Endothelial cell of umbilical vein (primary cell): ENCODE data around the gene MORC2. TPM values are rescaled to one million over a fixed set of nuclear protein-coding genes. Genes with fewer than 3 reads are reported as not detected.

Source experiments
- BruUV-seq: library from RNA; stranded (reverse); fragments of 400-500 nt; replicated peaks from 2 replicates; lab custom pipeline; 2021; lab: Mats Ljungman, UMichigan
- CTCF ChIA-PET: fragments of 300-600, 350-600 bp; sonication (Branson Sonifier 250); formaldehyde crosslinking; loops from one replicate; lab custom pipeline; 2021; ENCODE audit warnings: antibody characterized with exemption, inconsistent platforms; lab: Charles Lee
- POLR2A ChIA-PET: fragments of 300-600, 350-600 bp; sonication (Branson Sonifier 250); formaldehyde crosslinking; loops from one replicate; lab custom pipeline; 2021; ENCODE audit warnings: antibody characterized with exemption, inconsistent platforms; lab: Charles Lee
- DNase-seq: peaks from one replicate; pipeline ENCODE4 v3.0.0-alpha.2; 2011; ENCODE audit warnings: low read depth, low spot score
- FAIRE-seq: peaks from 2 replicates; lab custom pipeline; 2011; peaks lifted over from hg19 to GRCh38; lab: Jason Lieb, UNC
- H2AFZ ChIP-seq: 2 replicates; pipeline ENCODE4 v1.6.0; 2012; ENCODE audit warnings: low read depth, low read length, control low read depth, inconsistent platforms
- H3K27ac ChIP-seq: 2 replicates; pipeline ENCODE4 v1.5.1; 2011; ENCODE audit warnings: low read depth, mild to moderate bottlenecking, control low read depth, low read length, moderate library complexity; ENCODE audit not compliant: insufficient read depth
- H3K27me3 ChIP-seq, 2 experiments: 2 replicates each; pipeline versions ENCODE4 v1.6.0 to v1.6.1; 2011; ENCODE audit warnings: low read length in 2 of 2, mixed read lengths in 1 of 2; ENCODE audit not compliant: control insufficient read depth in 2 of 2, insufficient read depth in 2 of 2
- H3K36me3 ChIP-seq, 2 experiments: 2 replicates in 1 of 2; 3 replicates in 1 of 2; pipeline ENCODE4 v1.5.1; 2011; ENCODE audit warnings: low read length in 2 of 2, mild to moderate bottlenecking in 1 of 2, moderate library complexity in 1 of 2; ENCODE audit not compliant: control insufficient read depth in 2 of 2, insufficient read depth in 2 of 2; ENCODE audit errors: extremely low read depth in 1 of 2
- H3K4me1 ChIP-seq: 3 replicates; pipeline ENCODE4 v1.5.1; 2011; ENCODE audit warnings: mild to moderate bottlenecking, low read length; ENCODE audit not compliant: control insufficient read depth, insufficient read depth; ENCODE audit errors: extremely low read depth
- H3K4me2 ChIP-seq: 2 replicates; pipeline ENCODE4 v1.6.1; 2011; ENCODE audit warnings: low read length, control low read depth, mixed read lengths; ENCODE audit not compliant: insufficient read depth
- H3K4me3 ChIP-seq, 3 experiments: fragments of 200-600 bp in 1 of 3; sonication (generic), shearing (Covaris generic) in 1 of 3; replicated peaks in 1 of 3; 2 replicates each; pipeline ENCODE4 v1.5.1; 2011 to 2016; ENCODE audit warnings: control low read depth in 3 of 3, low read length in 3 of 3, mild to moderate bottlenecking in 2 of 3, inconsistent platforms in 1 of 3, low read depth in 1 of 3, moderate library complexity in 1 of 3; ENCODE audit not compliant: insufficient read depth in 1 of 3
- H3K79me2 ChIP-seq: 2 replicates; pipeline ENCODE4 v1.6.0; 2012; ENCODE audit warnings: low read length, inconsistent platforms; ENCODE audit not compliant: control insufficient read depth, insufficient read depth
- H3K9ac ChIP-seq: replicated peaks from 2 replicates; pipeline ENCODE3; 2011; ENCODE audit warnings: low read length, control low read depth; ENCODE audit not compliant: insufficient read depth; ENCODE audit errors: extremely low read depth
- H3K9me1 ChIP-seq: replicated peaks from 3 replicates; pipeline ENCODE4 v1.6.0; 2011; ENCODE audit warnings: mild to moderate bottlenecking, low read length; ENCODE audit not compliant: control insufficient read depth, insufficient read depth; ENCODE audit errors: extremely low read depth
- H3K9me3 ChIP-seq: replicated peaks from 2 replicates; pipeline ENCODE4 v1.5.1; 2012; ENCODE audit warnings: low read length, inconsistent platforms; ENCODE audit not compliant: control insufficient read depth, insufficient read depth
- H4K20me1 ChIP-seq: replicated peaks from 2 replicates; pipeline ENCODE3; 2011; ENCODE audit warnings: mild to moderate bottlenecking, low read length; ENCODE audit not compliant: control insufficient read depth, insufficient read depth; ENCODE audit errors: extremely low read depth
- EZH2 ChIP-seq: IDR thresholded peaks from 2 replicates; pipeline ENCODE4 v1.6.1; 2012; ENCODE audit warnings: borderline replicate concordance, low read depth, mild to moderate bottlenecking, moderate library complexity, low read length, inconsistent platforms; ENCODE audit not compliant: severe bottlenecking
- FOS ChIP-seq: IDR thresholded peaks from 2 replicates; pipeline ENCODE4 v1.6.1; 2011; ENCODE audit warnings: mild to moderate bottlenecking, low read length, moderate library complexity, borderline replicate concordance; ENCODE audit not compliant: insufficient read depth
- GATA2 ChIP-seq: IDR thresholded peaks from 2 replicates; pipeline ENCODE4 v1.7.0; 2011; ENCODE audit warnings: low read depth, mild to moderate bottlenecking, moderate library complexity, mixed read lengths, low read length; ENCODE audit not compliant: insufficient read length, insufficient read depth
- JUN ChIP-seq: IDR thresholded peaks from 2 replicates; pipeline ENCODE4 v1.6.1; 2011; ENCODE audit warnings: borderline replicate concordance, low read depth; ENCODE audit not compliant: insufficient read length, insufficient read depth
- MYC ChIP-seq: IDR thresholded peaks from one replicate; pipeline ENCODE4 v1.6.1; 2011; ENCODE audit warnings: mild to moderate bottlenecking, low read depth, low read length
- POLR2A ChIP-seq: IDR thresholded peaks from 2 replicates; pipeline ENCODE4 v1.6.1; 2012; ENCODE audit warnings: low read depth, mild to moderate bottlenecking, control low read depth, low read length
- POLR2AphosphoS5 ChIP-seq: IDR thresholded peaks from 2 replicates; pipeline ENCODE4 v1.6.1; 2012; ENCODE audit warnings: low read depth, mild to moderate bottlenecking, control low read depth, low read length, moderate library complexity; ENCODE audit not compliant: insufficient read depth
- dilution Hi-C: fragments of 300-500 bp; cut with MboI; formaldehyde crosslinking; loops from one replicate; pipeline ENCODE4 v1.15.0; 2019; ENCODE audit warnings: low sequenced_read_pairs; ENCODE audit not compliant: extremely low pct_ligation_motif_present
- intact Hi-C: fragments of 100-400 bp; cut with micrococcal nuclease; formaldehyde crosslinking; loops from one replicate; pipeline ENCODE4 v1.10.0; 2022
- polyA plus RNA-seq, 4 experiments: library from polyadenylated mRNA; depleted of rRNA in 3 of 4; stranded (reverse) in 3 of 4; unstranded in 1 of 4; fragments of >200 nt; gene quantifications; 2 replicates each; pipeline versions ENCODE4 v1.2.1 to v1.2.3, GENCODE V29; 2011 to 2012; ENCODE audit warnings: missing spikeins in 1 of 4
- total RNA-seq: library from RNA; stranded (reverse); gene quantifications from 2 replicates; pipeline ENCODE4 v1.2.3, GENCODE V29; 2021
- TF ChIP-seq, protein P1 (sequence below), 2 donors: IDR thresholded peaks; 1 replicate in 1 of 2; 2 replicates in 1 of 2; pipeline ENCODE4 v1.5.1; 2011; ENCODE audit warnings: low read length in 2 of 2, mild to moderate bottlenecking in 2 of 2, moderate library complexity in 2 of 2, control low read depth in 1 of 2, inconsistent platforms in 1 of 2, low read depth in 1 of 2; ENCODE audit not compliant: insufficient read depth in 1 of 2; ENCODE audit errors: extremely low read depth in 1 of 2
- TF ChIP-seq, protein P2 (sequence below): IDR thresholded peaks from 2 replicates; pipeline ENCODE4 v1.6.1; 2011; ENCODE audit not compliant: insufficient read depth, insufficient read length

The MORC2 gene
- total and polyA plus RNA-seq, 2 donors (not counting 3 experiments of a cell fraction or from before 2014, with no cell fraction given), result 11.6 to 34.7 TPM

DNA sequence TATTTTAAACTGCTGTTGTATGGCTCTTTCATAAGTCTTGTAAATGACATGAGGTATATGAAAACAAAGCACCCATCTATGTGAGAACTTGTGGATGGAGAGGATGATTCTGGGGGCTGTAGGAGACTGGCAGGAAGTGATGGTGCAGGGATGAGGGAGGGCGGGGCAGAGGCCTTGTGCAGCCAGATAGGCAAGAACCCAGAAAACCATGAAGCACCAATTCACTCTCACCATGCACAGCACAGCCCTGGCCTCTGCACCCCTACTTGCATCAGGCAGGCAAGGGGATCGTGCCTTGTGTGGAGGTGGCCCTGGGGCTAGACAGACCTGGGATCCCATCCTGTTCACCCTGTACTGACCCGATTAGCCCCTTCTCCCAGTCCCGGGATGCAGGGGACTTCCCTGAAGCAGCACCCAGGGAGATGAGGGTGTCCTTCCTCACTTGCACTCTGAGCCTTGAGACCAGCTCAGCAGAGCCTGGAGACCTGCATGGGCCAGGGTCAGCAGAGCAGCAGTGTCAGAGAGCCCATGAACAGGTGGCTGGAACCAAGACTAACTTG lies 85.5 kb downstream of the MORC2 start:
- TF ChIP-seq EZH2, result no peak
- no peak for TF ChIP-seq POLR2A
- no peak for TF ChIP-seq MYC
- TF ChIP-seq, protein P1, sequence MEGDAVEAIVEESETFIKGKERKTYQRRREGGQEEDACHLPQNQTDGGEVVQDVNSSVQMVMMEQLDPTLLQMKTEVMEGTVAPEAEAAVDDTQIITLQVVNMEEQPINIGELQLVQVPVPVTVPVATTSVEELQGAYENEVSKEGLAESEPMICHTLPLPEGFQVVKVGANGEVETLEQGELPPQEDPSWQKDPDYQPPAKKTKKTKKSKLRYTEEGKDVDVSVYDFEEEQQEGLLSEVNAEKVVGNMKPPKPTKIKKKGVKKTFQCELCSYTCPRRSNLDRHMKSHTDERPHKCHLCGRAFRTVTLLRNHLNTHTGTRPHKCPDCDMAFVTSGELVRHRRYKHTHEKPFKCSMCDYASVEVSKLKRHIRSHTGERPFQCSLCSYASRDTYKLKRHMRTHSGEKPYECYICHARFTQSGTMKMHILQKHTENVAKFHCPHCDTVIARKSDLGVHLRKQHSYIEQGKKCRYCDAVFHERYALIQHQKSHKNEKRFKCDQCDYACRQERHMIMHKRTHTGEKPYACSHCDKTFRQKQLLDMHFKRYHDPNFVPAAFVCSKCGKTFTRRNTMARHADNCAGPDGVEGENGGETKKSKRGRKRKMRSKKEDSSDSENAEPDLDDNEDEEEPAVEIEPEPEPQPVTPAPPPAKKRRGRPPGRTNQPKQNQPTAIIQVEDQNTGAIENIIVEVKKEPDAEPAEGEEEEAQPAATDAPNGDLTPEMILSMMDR (IDR thresholded peaks at IDR 0.05; ENCODE audit: extremely low read depth in 1 of 2, insufficient read depth in 1 of 2, low read depth in 1 of 2, low read length in 2 of 2), result no peak
- no peak for TF ChIP-seq GATA2
- H3K4me1 ChIP-seq, result no peaks in the 10 kb centered on the region
- H3K9ac ChIP-seq, result no peak overlapping the region
- H2AFZ ChIP-seq, result no peak overlapping the region
- intact Hi-C loops (no loop called here), dilution Hi-C loops (no loop called here)
- FAIRE-seq, result no peak
- ChIA-PET CTCF (no interaction called here), POLR2A (no interaction called here)
- H3K27me3 ChIP-seq, result no peaks in the 10 kb centered on the region
- H4K20me1 ChIP-seq, result no peaks in the 10 kb centered on the region
- H3K4me3 ChIP-seq, result no peak overlapping the region
- no peaks in the 10 kb centered on the region for H3K36me3 ChIP-seq
- H3K9me1 ChIP-seq, result no peaks in the 10 kb centered on the region
- H3K9me3 ChIP-seq, result no peaks in the 10 kb centered on the region
- no TSS peak for BruUV-seq
- no peak for DNase-seq
- H3K4me2 ChIP-seq, result no peak overlapping the region
- no peaks in the 10 kb centered on the region for H3K79me2 ChIP-seq
- H3K27ac ChIP-seq, result no peak overlapping the region

DNA sequence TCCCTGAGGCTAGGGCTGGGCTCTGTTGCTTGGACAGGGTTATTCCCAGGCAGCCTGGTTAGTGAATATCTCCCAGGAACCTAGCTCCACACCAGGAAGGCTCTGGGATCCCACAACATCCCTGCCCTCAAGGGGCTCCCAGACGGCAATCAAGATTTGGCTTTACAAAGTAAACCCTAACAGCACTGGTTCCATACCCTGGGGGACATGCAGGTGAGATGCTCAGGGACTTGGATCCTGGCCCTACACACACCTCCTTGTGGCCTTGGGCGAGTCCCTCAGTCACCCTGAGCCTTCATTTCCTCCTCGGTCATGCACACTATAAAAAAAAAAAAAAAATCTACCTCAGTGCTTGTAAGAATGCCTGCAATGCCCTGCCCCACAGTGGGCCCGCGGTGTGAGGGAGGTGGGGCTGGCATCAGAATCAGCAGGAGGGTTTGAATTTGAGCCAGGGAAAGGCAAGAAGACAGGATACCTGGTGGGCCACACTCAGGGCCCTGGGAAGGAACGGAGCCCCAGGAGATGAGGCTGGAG lies 86.3 kb downstream of the MORC2 start:
- dilution Hi-C loops (no loop called here), intact Hi-C loops (no loop called here)
- Histone ChIP-seq H3K27ac (no peak overlapping the region), H3K9ac (no peak overlapping the region), H3K4me1 (no peaks in the 10 kb centered on the region), H4K20me1 (no peaks in the 10 kb centered on the region), H2AFZ (no peak overlapping the region), H3K4me3 (no peak overlapping the region), H3K4me2 (no peak overlapping the region), H3K36me3 (no peaks in the 10 kb centered on the region), H3K9me3 (no peaks in the 10 kb centered on the region), H3K9me1 (no peaks in the 10 kb centered on the region), H3K27me3 (no peaks in the 10 kb centered on the region), H3K79me2 (no peaks in the 10 kb centered on the region)
- BruUV-seq, result no TSS peak
- no peak for DNase-seq
- CTCF ChIA-PET, result interaction anchor here (1.1 to 1.4 kb wide), 2 partner anchors 8 to 119 kb away, joined by 3 to 4 read pairs; no protein-coding TSS in a partner anchor
- POLR2A ChIA-PET, result no interaction called here
- TF ChIP-seq MYC (no peak), GATA2 (no peak), FOS (no peak), POLR2AphosphoS5 (no peak), JUN (no peak), EZH2 (no peak), POLR2A (no peak)
- TF ChIP-seq, protein P1 (IDR thresholded peaks at IDR 0.05; ENCODE audit: extremely low read depth in 1 of 2, insufficient read depth in 1 of 2, low read depth in 1 of 2, low read length in 2 of 2), result no peak
- TF ChIP-seq, protein P2, sequence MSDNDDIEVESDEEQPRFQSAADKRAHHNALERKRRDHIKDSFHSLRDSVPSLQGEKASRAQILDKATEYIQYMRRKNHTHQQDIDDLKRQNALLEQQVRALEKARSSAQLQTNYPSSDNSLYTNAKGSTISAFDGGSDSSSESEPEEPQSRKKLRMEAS, result no peak
- no peak for FAIRE-seq
